ENCODE data around the gene DUS1L.

DNA sequence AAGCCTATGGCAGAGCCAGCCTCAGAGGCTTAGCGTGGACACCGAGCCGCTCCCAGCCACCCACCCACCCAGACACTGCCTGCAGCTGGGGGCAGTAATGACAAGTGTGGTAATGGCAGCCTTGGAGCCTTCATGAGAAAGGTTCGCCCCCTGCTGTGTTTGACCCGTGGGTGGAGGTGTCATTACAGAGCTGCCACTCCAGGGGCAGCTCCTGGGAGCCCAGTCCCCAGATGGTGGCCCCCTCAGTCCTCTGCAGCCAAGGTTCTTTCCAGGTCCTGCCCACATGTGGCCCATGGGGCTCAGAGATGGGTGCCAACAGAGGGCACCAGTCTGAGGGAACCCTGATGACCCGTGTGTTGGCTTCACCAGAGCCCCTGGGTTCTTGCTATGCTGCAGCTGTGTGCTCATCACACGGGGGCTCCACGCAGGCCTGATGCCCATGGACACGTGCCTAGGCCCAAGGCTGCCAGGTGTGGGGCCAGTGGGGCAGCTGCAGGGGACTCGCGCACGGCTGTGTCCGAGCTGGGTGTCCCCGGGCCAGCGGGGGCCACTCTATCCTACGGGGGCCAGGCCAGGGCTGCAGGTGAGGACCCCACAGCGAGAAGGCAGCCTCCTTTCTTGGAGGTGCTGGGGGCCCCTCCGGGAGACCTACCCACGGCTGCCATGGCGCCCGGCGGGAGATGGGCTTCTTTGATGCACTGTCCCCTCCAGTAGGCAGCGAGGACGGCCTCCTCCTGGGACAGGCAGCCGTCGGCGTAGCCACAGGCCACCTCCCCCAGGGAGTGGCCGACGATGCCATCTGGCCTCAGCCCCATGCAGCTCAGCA, 24.3 kb upstream of the DUS1L start:
- TF ChIP-seq, protein P1, sequence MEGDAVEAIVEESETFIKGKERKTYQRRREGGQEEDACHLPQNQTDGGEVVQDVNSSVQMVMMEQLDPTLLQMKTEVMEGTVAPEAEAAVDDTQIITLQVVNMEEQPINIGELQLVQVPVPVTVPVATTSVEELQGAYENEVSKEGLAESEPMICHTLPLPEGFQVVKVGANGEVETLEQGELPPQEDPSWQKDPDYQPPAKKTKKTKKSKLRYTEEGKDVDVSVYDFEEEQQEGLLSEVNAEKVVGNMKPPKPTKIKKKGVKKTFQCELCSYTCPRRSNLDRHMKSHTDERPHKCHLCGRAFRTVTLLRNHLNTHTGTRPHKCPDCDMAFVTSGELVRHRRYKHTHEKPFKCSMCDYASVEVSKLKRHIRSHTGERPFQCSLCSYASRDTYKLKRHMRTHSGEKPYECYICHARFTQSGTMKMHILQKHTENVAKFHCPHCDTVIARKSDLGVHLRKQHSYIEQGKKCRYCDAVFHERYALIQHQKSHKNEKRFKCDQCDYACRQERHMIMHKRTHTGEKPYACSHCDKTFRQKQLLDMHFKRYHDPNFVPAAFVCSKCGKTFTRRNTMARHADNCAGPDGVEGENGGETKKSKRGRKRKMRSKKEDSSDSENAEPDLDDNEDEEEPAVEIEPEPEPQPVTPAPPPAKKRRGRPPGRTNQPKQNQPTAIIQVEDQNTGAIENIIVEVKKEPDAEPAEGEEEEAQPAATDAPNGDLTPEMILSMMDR (IDR thresholded peaks at IDR 0.05), result no peak
- no peak for TF ChIP-seq POLR2A (IDR thresholded peaks at IDR 0.05)
